Keratinocyte (primary cell): ENCODE data around the gene DPP7.

Source experiments
- CTCF ChIP-seq, 3 experiments: IDR thresholded peaks in 1 of 3; conservative IDR thresholded peaks in 1 of 3; optimal IDR thresholded peaks in 1 of 3; 2 replicates in 2 of 3; 3 replicates in 1 of 3; pipeline versions ENCODE3 to v1.5.1; 2011; ENCODE audit warnings: low read length in 3 of 3, mild to moderate bottlenecking in 3 of 3, moderate library complexity in 2 of 3, control low read depth in 1 of 3, inconsistent platforms in 1 of 3; ENCODE audit not compliant: insufficient read depth in 2 of 3; ENCODE audit errors: extremely low read depth in 1 of 3
- EZH2 ChIP-seq: IDR thresholded peaks from one replicate; pipeline ENCODE4 v1.6.1; 2012; ENCODE audit warnings: inconsistent platforms, mild to moderate bottlenecking, low read length, moderate library complexity

GRCh38 chr9:137160054-137160425 lies 45.5 kb upstream of the DPP7 start:
- TF ChIP-seq CTCF (optimal IDR thresholded peaks at IDR 0.05 in 1 of 3, IDR thresholded peaks at IDR 0.05 in 1 of 3, conservative IDR thresholded peaks at IDR 0.05 in 1 of 3; ENCODE audit: extremely low read depth in 1 of 3, insufficient read depth in 2 of 3, low read length in 3 of 3) (no peak), EZH2 (no peak)
